ENCODE results near the gene CLDND2.

DNA sequence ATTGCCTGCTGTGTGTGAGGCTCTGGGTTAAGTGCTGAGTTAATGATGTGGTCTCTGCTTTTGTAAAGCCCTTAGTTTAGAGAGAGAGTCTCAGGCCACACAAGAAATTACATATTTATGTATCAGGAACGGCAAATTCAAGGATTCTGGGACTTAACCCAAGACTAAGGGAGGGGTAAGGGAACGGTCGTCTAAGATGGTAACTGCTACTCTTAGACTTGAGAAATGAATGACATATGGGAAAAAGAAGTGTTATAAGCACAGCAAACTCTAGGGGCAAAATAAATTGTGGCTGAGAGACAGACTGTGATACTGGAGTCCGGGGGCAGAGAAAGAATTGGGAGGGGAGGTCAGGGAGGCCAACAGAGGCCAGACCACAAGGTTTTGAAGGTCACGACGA lies 37.1 kb downstream of the CLDND2 start:
- TF ChIP-seq CREB1 (CRISPR knock-in tag; IDR thresholded peaks at IDR 0.05; ENCODE audit: low read depth): no peak
- TF ChIP-seq CTCF (conservative IDR thresholded peaks at IDR 0.05; ENCODE audit: low read depth in 2 of 2): no peak
- no peak for TF ChIP-seq POLR2AphosphoS5 (IDR thresholded peaks at IDR 0.05; ENCODE audit: low read depth)
- TF ChIP-seq EZH2phosphoT487 (IDR thresholded peaks at IDR 0.05; ENCODE audit: unreplicated experiment): no peak
- TF ChIP-seq EZH2 (IDR thresholded peaks at IDR 0.05; ENCODE audit: low read depth, unreplicated experiment): no peak

Measured in GM23338 (cell line).